ENCODE data around the gene CBFA2T2. TPM values are rescaled to one million over a fixed set of nuclear protein-coding genes. Genes with fewer than 3 reads are reported as not detected.

Gene CBFA2T2
- total and polyA plus RNA-seq, 10 of the 15 experiments (the other 5 are each of a cell fraction or from before 2014, with no cell fraction given) = 0.61 to 8.6 (median 5.5) TPM

GRCh38 chr20:33474097-33474873 lies 15.6 kb upstream of the CBFA2T2 start:
- Histone ChIP-seq H4K20me1 (ENCODE audit: control insufficient read depth, insufficient read depth) (no peaks in the 10 kb centered on the region), H3K36me3 (ENCODE audit: control insufficient read depth in 2 of 2, insufficient read depth in 2 of 2, low read length in 1 of 2) (no peaks in the 10 kb centered on the region), H3K4me2 (ENCODE audit: control insufficient read depth, insufficient read depth) (no peak overlapping the region), H3K4me3 (no peak overlapping the region), H3K9me3 (replicated peaks; ENCODE audit: control insufficient read depth, insufficient read depth, low read length) (no peaks in the 10 kb centered on the region), H3K79me2 (ENCODE audit: control insufficient read depth, insufficient read depth, low read length) (no peaks in the 10 kb centered on the region), H2AFZ (ENCODE audit: control insufficient read depth, low read depth, low read length) (no peak overlapping the region), H3K4me1 (ENCODE audit: control insufficient read depth, insufficient read depth, low read length) (no peaks in the 10 kb centered on the region), H3K27ac (ENCODE audit: control insufficient read depth, insufficient read depth) (no peak overlapping the region), H3K27me3 (replicated peaks in 1 of 2; ENCODE audit: control insufficient read depth in 2 of 2, insufficient read depth in 2 of 2, low read length in 1 of 2) (no peaks in the 10 kb centered on the region), H3K9ac (ENCODE audit: control insufficient read depth, insufficient read depth, low read length) (no peak overlapping the region)
- BruUV-seq (replicated peaks) = no TSS peak
- ChIA-PET SMC1A (ENCODE audit: uncharacterized antibody, unreplicated experiment) (interaction anchor here (1.0 kb wide), 1 partner anchor 21 kb away, joined by 3 read pairs; no protein-coding TSS in a partner anchor), POLR2A (no interaction called here), CTCF (interaction anchor here (1.4 kb wide), 1 partner anchor 17 kb away, joined by 5 read pairs; no protein-coding TSS in a partner anchor), RAD21 (ENCODE audit: unreplicated experiment) (interaction anchor here (1.8 kb wide), 1 partner anchor 194 kb away, joined by 4 read pairs; no protein-coding TSS in a partner anchor)
- in situ Hi-C loops (cut with MboI) (no loop called here), intact Hi-C loops (cut with micrococcal nuclease; ENCODE audit: unreplicated experiment) (no loop called here)
- no peak for FAIRE-seq
- ATAC-seq = no peak
- TF ChIP-seq ZBTB11 (CRISPR knock-in tag; IDR thresholded peaks at IDR 0.05) (no peak), CEBPZ (IDR thresholded peaks at IDR 0.05; ENCODE audit: low read depth, low read length) (no peak), IKZF2 (IDR thresholded peaks at IDR 0.05) (no peak), SUPT20H (IDR thresholded peaks at IDR 0.05; ENCODE audit: borderline replicate concordance, control insufficient read depth, low read depth, low read length) (no peak), GABPA (IDR thresholded peaks at IDR 0.05; ENCODE audit: low read depth) (no peak), DPF2 (IDR thresholded peaks at IDR 0.05) (no peak)
- WGBS (ENCODE audit: insufficient coverage, insufficient replicate concordance, low lambda C conversion rate, missing lambda C conversion rate) = 49% methylated on average over 7 of the region's 7 CpGs
- DNase-seq (ENCODE audit: low read depth, low spot score) = no peak
